ENCODE measurements around the gene CKS1B. TPM values are rescaled to one million over a fixed set of nuclear protein-coding genes. Genes with fewer than 3 reads are reported as not detected.

The CKS1B gene
- total RNA-seq, 1 experiment from 2014 or later, result 295 TPM

GRCh38 chr1:155014709-155015508 lies 40.4 kb downstream of the CKS1B start:
- no peak for DNase-seq (ENCODE audit: low spot score)
- Histone ChIP-seq H3K4me3 (ENCODE audit: low read depth, low read length, poor library complexity, severe bottlenecking) (no peak overlapping the region), H3K4me1 (ENCODE audit: insufficient read depth, low read length, poor library complexity, severe bottlenecking) (peaks cover 19% of the 10 kb centered on the region), H3K27me3 (replicated peaks; ENCODE audit: insufficient read depth, low read depth, low read length, poor library complexity) (no peaks in the 10 kb centered on the region), H3K36me3 (ENCODE audit: insufficient read depth, low read length, poor library complexity, severe bottlenecking) (peaks cover 16% of the 10 kb centered on the region), H3K27ac (ENCODE audit: low read depth, low read length, poor library complexity, severe bottlenecking) (no peak overlapping the region), H3K9me3 (ENCODE audit: low read depth, low read length, poor library complexity, severe bottlenecking) (no peaks in the 10 kb centered on the region)
- intact Hi-C loops (cut with micrococcal nuclease; ENCODE audit: unreplicated experiment), result no loop called here
- TF ChIP-seq EZH2 (IDR thresholded peaks at IDR 0.05; ENCODE audit: borderline replicate concordance, low read depth, low read length, poor library complexity, severe bottlenecking) (no peak), CTCF (conservative IDR thresholded peaks at IDR 0.05; ENCODE audit: low read depth, low read length) (no peak)
- ChIA-PET POLR2A (ENCODE audit: low non-redundant PET) (interaction anchor here (0.5 kb wide), 1 partner anchor 71 kb away, joined by 4 read pairs; no protein-coding TSS in a partner anchor), CTCF (interaction anchor here (0.6 kb wide), 1 partner anchor 14 kb away, joined by 7 read pairs; no protein-coding TSS in a partner anchor)
- no TSS peak for BruUV-seq (replicated peaks)

- no peak for DNase-seq (ENCODE audit: low spot score)
- no peak overlapping the region for H3K27ac ChIP-seq (ENCODE audit: low read depth, low read length, poor library complexity, severe bottlenecking)
- no peak for TF ChIP-seq EZH2 (IDR thresholded peaks at IDR 0.05; ENCODE audit: borderline replicate concordance, low read depth, low read length, poor library complexity, severe bottlenecking)
- TF ChIP-seq CTCF (conservative IDR thresholded peaks at IDR 0.05; ENCODE audit: low read depth, low read length), result no peak
- peaks cover 19% of the 10 kb centered on the region for H3K4me1 ChIP-seq (ENCODE audit: insufficient read depth, low read length, poor library complexity, severe bottlenecking)
- ChIA-PET CTCF (no interaction called here), POLR2A (ENCODE audit: low non-redundant PET) (interaction anchor here (0.5 kb wide), 1 partner anchor 70 kb away, joined by 4 read pairs; no protein-coding TSS in a partner anchor)
- H3K4me3 ChIP-seq (ENCODE audit: low read depth, low read length, poor library complexity, severe bottlenecking), result no peak overlapping the region
- BruUV-seq (replicated peaks), result no TSS peak
- intact Hi-C loops (cut with micrococcal nuclease; ENCODE audit: unreplicated experiment), result no loop called here
- no peaks in the 10 kb centered on the region for H3K27me3 ChIP-seq (replicated peaks; ENCODE audit: insufficient read depth, low read depth, low read length, poor library complexity)
- H3K9me3 ChIP-seq (ENCODE audit: low read depth, low read length, poor library complexity, severe bottlenecking), result no peaks in the 10 kb centered on the region
- H3K36me3 ChIP-seq (ENCODE audit: insufficient read depth, low read length, poor library complexity, severe bottlenecking), result peaks cover 16% of the 10 kb centered on the region
Measured at GRCh38 chr1:155015527-155016230, 41.2 kb downstream of the CKS1B start.

GRCh38 chr1:155016231-155016831 lies 41.9 kb downstream of the CKS1B start:
- intact Hi-C loops (cut with micrococcal nuclease; ENCODE audit: unreplicated experiment), result no loop called here
- no peaks in the 10 kb centered on the region for H3K9me3 ChIP-seq (ENCODE audit: low read depth, low read length, poor library complexity, severe bottlenecking)
- CTCF ChIA-PET, result interaction anchor here (0.5 to 1.5 kb wide), 5 partner anchors 9 to 1529 kb away, joined by 3 to 16 read pairs (median 4); no protein-coding TSS in a partner anchor
- DNase-seq (ENCODE audit: low spot score), result no peak
- POLR2A ChIA-PET (ENCODE audit: low non-redundant PET), result interaction anchor here (0.6 kb wide), 1 partner anchor 17 kb away, joined by 5 read pairs; no protein-coding TSS in a partner anchor
- H3K4me3 ChIP-seq (ENCODE audit: low read depth, low read length, poor library complexity, severe bottlenecking), result peak overlapping the region; percentile 49
- no peak for TF ChIP-seq CTCF (conservative IDR thresholded peaks at IDR 0.05; ENCODE audit: low read depth, low read length)
- TF ChIP-seq EZH2 (IDR thresholded peaks at IDR 0.05; ENCODE audit: borderline replicate concordance, low read depth, low read length, poor library complexity, severe bottlenecking), result no peak
- BruUV-seq (replicated peaks), result no TSS peak
- peaks cover 16% of the 10 kb centered on the region for H3K36me3 ChIP-seq (ENCODE audit: insufficient read depth, low read length, poor library complexity, severe bottlenecking)
- peaks cover 19% of the 10 kb centered on the region for H3K4me1 ChIP-seq (ENCODE audit: insufficient read depth, low read length, poor library complexity, severe bottlenecking)
- H3K27me3 ChIP-seq (replicated peaks; ENCODE audit: insufficient read depth, low read depth, low read length, poor library complexity), result no peaks in the 10 kb centered on the region
- peak overlapping the region; percentile 81 for H3K27ac ChIP-seq (ENCODE audit: low read depth, low read length, poor library complexity, severe bottlenecking)
